ENCODE data around the gene ABLIM3.

GRCh38 chr5:149138182-149138923 lies 2.9 kb upstream of the ABLIM3 start:
- TF ChIP-seq CTCF (IDR thresholded peaks at IDR 0.05; ENCODE audit: poor library complexity) (no peak), EZH2phosphoT487 (IDR thresholded peaks at IDR 0.05; ENCODE audit: low read depth, severe bottlenecking, unreplicated experiment) (no peak)

Data from hepatocyte (in vitro differentiated cells).